ENCODE measurements around the gene TLR9.

TLR9 gene

GRCh38 chr3:52232279-52233107, 7.0 kb upstream of the TLR9 start:
- Mint-ChIP-seq H3K27me3 (no peaks in the 10 kb centered on the region), H3K27ac (peak overlapping the region; percentile 3), H3K4me1 (ENCODE audit: low read depth) (peaks cover 77% of the 10 kb centered on the region), H3K9me3 (no peaks in the 10 kb centered on the region), H3K36me3 (ENCODE audit: low read depth) (peaks cover 97% of the 10 kb centered on the region), H3K4me3 (no peak overlapping the region)
- intact Hi-C loops (cut with micrococcal nuclease): no loop called here

- H3K9me3 Mint-ChIP-seq: no peaks in the 10 kb centered on the region
- intact Hi-C loops (cut with micrococcal nuclease): loop anchor here (2.0 kb wide), 1 partner anchor 107 kb away; no protein-coding TSS in a partner anchor
- peaks cover 73% of the 10 kb centered on the region for H3K4me1 Mint-ChIP-seq (ENCODE audit: low read depth)
- no peaks in the 10 kb centered on the region for H3K27me3 Mint-ChIP-seq
- peaks cover 98% of the 10 kb centered on the region for H3K36me3 Mint-ChIP-seq (ENCODE audit: low read depth)
- peak overlapping the region; percentile 3 for H3K27ac Mint-ChIP-seq
- H3K4me3 Mint-ChIP-seq: no peak overlapping the region
Measured at GRCh38 chr3:52231502-52232278, 6.2 kb upstream of the TLR9 start.

- H3K4me1 Mint-ChIP-seq (ENCODE audit: low read depth): peaks cover 73% of the 10 kb centered on the region
- intact Hi-C loops (cut with micrococcal nuclease): loop anchor here (2.0 kb wide), 1 partner anchor 108 kb away; no protein-coding TSS in a partner anchor
Measured at GRCh38 chr3:52230889-52231499, 5.5 kb upstream of the TLR9 start.

GRCh38 chr3:52230461-52230860, 5.0 kb upstream of the TLR9 start:
- Mint-ChIP-seq H3K4me3 (no peak overlapping the region), H3K27me3 (no peaks in the 10 kb centered on the region), H3K9me3 (no peaks in the 10 kb centered on the region), H3K4me1 (ENCODE audit: low read depth) (peaks cover 73% of the 10 kb centered on the region), H3K27ac (no peak overlapping the region), H3K36me3 (ENCODE audit: low read depth) (peaks cover 86% of the 10 kb centered on the region)
- intact Hi-C loops (cut with micrococcal nuclease): loop anchor here (2.0 kb wide), 1 partner anchor 108 kb away; no protein-coding TSS in a partner anchor

More at GRCh38 chr3:52230889-52231499, 5.5 kb upstream of the TLR9 start:
- no peak overlapping the region for H3K4me3 Mint-ChIP-seq
- H3K27ac Mint-ChIP-seq: no peak overlapping the region
- no peaks in the 10 kb centered on the region for H3K9me3 Mint-ChIP-seq
- H3K36me3 Mint-ChIP-seq (ENCODE audit: low read depth): peaks cover 91% of the 10 kb centered on the region
- H3K27me3 Mint-ChIP-seq: no peaks in the 10 kb centered on the region

GRCh38 chr3:52229656-52230055, 4.2 kb upstream of the TLR9 start:
- no peak overlapping the region for H3K27ac Mint-ChIP-seq
- peaks cover 73% of the 10 kb centered on the region for H3K4me1 Mint-ChIP-seq (ENCODE audit: low read depth)
- H3K9me3 Mint-ChIP-seq: no peaks in the 10 kb centered on the region
- intact Hi-C loops (cut with micrococcal nuclease): loop anchor here (2.0 kb wide), 1 partner anchor 109 kb away; no protein-coding TSS in a partner anchor
- H3K36me3 Mint-ChIP-seq (ENCODE audit: low read depth): peaks cover 78% of the 10 kb centered on the region
- no peak overlapping the region for H3K4me3 Mint-ChIP-seq
- H3K27me3 Mint-ChIP-seq: no peaks in the 10 kb centered on the region

GRCh38 chr3:52228751-52229291, 3.4 kb upstream of the TLR9 start:
- Mint-ChIP-seq H3K4me1 (ENCODE audit: low read depth) (peaks cover 72% of the 10 kb centered on the region), H3K4me3 (no peak overlapping the region), H3K9me3 (no peaks in the 10 kb centered on the region), H3K27me3 (peaks cover 2% of the 10 kb centered on the region), H3K36me3 (ENCODE audit: low read depth) (peaks cover 71% of the 10 kb centered on the region), H3K27ac (no peak overlapping the region)
- intact Hi-C loops (cut with micrococcal nuclease): no loop called here

- H3K27me3 Mint-ChIP-seq: peaks cover 5% of the 10 kb centered on the region
- no peak overlapping the region for H3K27ac Mint-ChIP-seq
- no peaks in the 10 kb centered on the region for H3K9me3 Mint-ChIP-seq
- H3K36me3 Mint-ChIP-seq (ENCODE audit: low read depth): peaks cover 71% of the 10 kb centered on the region
- H3K4me3 Mint-ChIP-seq: no peak overlapping the region
- peaks cover 72% of the 10 kb centered on the region for H3K4me1 Mint-ChIP-seq (ENCODE audit: low read depth)
- intact Hi-C loops (cut with micrococcal nuclease): no loop called here
Measured at GRCh38 chr3:52228266-52228665, 2.8 kb upstream of the TLR9 start.

GRCh38 chr3:52227766-52228165, 2.3 kb upstream of the TLR9 start:
- H3K27ac Mint-ChIP-seq: no peak overlapping the region

GRCh38 chr3:52227117-52227516, 1.7 kb upstream of the TLR9 start:
- intact Hi-C loops (cut with micrococcal nuclease): no loop called here
- peaks cover 5% of the 10 kb centered on the region for H3K27me3 Mint-ChIP-seq
- peaks cover 65% of the 10 kb centered on the region for H3K4me1 Mint-ChIP-seq (ENCODE audit: low read depth)
- H3K27ac Mint-ChIP-seq: peak overlapping the region; percentile 47
- H3K9me3 Mint-ChIP-seq: no peaks in the 10 kb centered on the region
- no peak overlapping the region for H3K4me3 Mint-ChIP-seq
- peaks cover 71% of the 10 kb centered on the region for H3K36me3 Mint-ChIP-seq (ENCODE audit: low read depth)

More at GRCh38 chr3:52227766-52228165, 2.3 kb upstream of the TLR9 start:
- intact Hi-C loops (cut with micrococcal nuclease): no loop called here
- Mint-ChIP-seq H3K4me1 (ENCODE audit: low read depth) (peaks cover 72% of the 10 kb centered on the region), H3K4me3 (no peak overlapping the region), H3K9me3 (no peaks in the 10 kb centered on the region), H3K36me3 (ENCODE audit: low read depth) (peaks cover 71% of the 10 kb centered on the region), H3K27me3 (peaks cover 5% of the 10 kb centered on the region)

- intact Hi-C loops (cut with micrococcal nuclease): no loop called here
- peaks cover 70% of the 10 kb centered on the region for H3K36me3 Mint-ChIP-seq (ENCODE audit: low read depth)
- H3K27me3 Mint-ChIP-seq: peaks cover 5% of the 10 kb centered on the region
- H3K4me1 Mint-ChIP-seq (ENCODE audit: low read depth): peaks cover 57% of the 10 kb centered on the region
- no peak overlapping the region for H3K4me3 Mint-ChIP-seq
- H3K27ac Mint-ChIP-seq: peak overlapping the region; percentile 47
- no peaks in the 10 kb centered on the region for H3K9me3 Mint-ChIP-seq
Measured at GRCh38 chr3:52226229-52226817, 878 bp upstream of the TLR9 start.

- intact Hi-C loops (cut with micrococcal nuclease): no loop called here
- H3K9me3 Mint-ChIP-seq: no peaks in the 10 kb centered on the region
- peaks cover 49% of the 10 kb centered on the region for H3K36me3 Mint-ChIP-seq (ENCODE audit: low read depth)
- no peak overlapping the region for H3K27ac Mint-ChIP-seq
- peaks cover 52% of the 10 kb centered on the region for H3K4me1 Mint-ChIP-seq (ENCODE audit: low read depth)
- H3K27me3 Mint-ChIP-seq: peaks cover 5% of the 10 kb centered on the region
- H3K4me3 Mint-ChIP-seq: no peak overlapping the region
Measured at GRCh38 chr3:52223449-52224408, 1.7 kb downstream of the TLR9 start.

- no peak overlapping the region for H3K27ac Mint-ChIP-seq
- H3K4me3 Mint-ChIP-seq: no peak overlapping the region
- H3K9me3 Mint-ChIP-seq: no peaks in the 10 kb centered on the region
- peaks cover 5% of the 10 kb centered on the region for H3K27me3 Mint-ChIP-seq
- H3K4me1 Mint-ChIP-seq (ENCODE audit: low read depth): peaks cover 63% of the 10 kb centered on the region
- intact Hi-C loops (cut with micrococcal nuclease): no loop called here
- H3K36me3 Mint-ChIP-seq (ENCODE audit: low read depth): peaks cover 38% of the 10 kb centered on the region
Measured at GRCh38 chr3:52222319-52223221, 2.9 kb downstream of the TLR9 start.

All from dendritic cell treated with granulocyte-macrophage colony-stimulating factor and Interleukin-4, amounts not matched to agents 40 ng/mL and 50 ng/mL, for 4 days (primary cell).